Central memory CD8-positive, alpha-beta T cell (primary cell): ENCODE data around the gene PEX10.
A peak's percentile ranks its signal among the peaks of the same experiment; 100 is the strongest.
"Not testable (repeated sequence)": the region's sequence is repeated elsewhere in the genome, so short reads cannot be mapped to it uniquely, and the experiment has no call there.

Experiments
- ATAC-seq: fragments of 150-1000 bp; cut with Tn5 transposase; replicated peaks from 2 replicates; pipeline ENCODE4 v1.10.0; 2022; ENCODE audit warnings: mild to moderate bottlenecking, moderate FRiP score, moderate number of reproducible peaks; ENCODE audit not compliant: poor library complexity, severe bottlenecking; ENCODE audit errors: extremely low read depth
- DNase-seq, 2 donors: peaks; one replicate each; pipeline ENCODE4 v3.0.0; 2021; ENCODE audit warnings: low spot score in 2 of 2
- H3K27ac Mint-ChIP-seq: one replicate; pipeline ENCODE4 v1.8.0; 2022; ENCODE audit warnings: low read depth, mild to moderate bottlenecking, moderate library complexity, mixed read lengths
- H3K27me3 Mint-ChIP-seq: one replicate; pipeline ENCODE4 v1.8.0; 2022; ENCODE audit warnings: mixed read lengths
- H3K36me3 Mint-ChIP-seq: one replicate; pipeline ENCODE4 v1.8.0; 2022; ENCODE audit warnings: mild to moderate bottlenecking, moderate library complexity, mixed read lengths; ENCODE audit not compliant: insufficient read depth
- H3K4me1 Mint-ChIP-seq: one replicate; pipeline ENCODE4 v1.8.0; 2022; ENCODE audit warnings: mixed read lengths
- H3K4me3 Mint-ChIP-seq: one replicate; pipeline ENCODE4 v1.8.0; 2022; ENCODE audit warnings: mild to moderate bottlenecking, moderate library complexity, mixed read lengths
- H3K9me3 Mint-ChIP-seq: one replicate; pipeline ENCODE4 v1.8.0; 2022; ENCODE audit warnings: mixed read lengths

PEX10 gene

DNA sequence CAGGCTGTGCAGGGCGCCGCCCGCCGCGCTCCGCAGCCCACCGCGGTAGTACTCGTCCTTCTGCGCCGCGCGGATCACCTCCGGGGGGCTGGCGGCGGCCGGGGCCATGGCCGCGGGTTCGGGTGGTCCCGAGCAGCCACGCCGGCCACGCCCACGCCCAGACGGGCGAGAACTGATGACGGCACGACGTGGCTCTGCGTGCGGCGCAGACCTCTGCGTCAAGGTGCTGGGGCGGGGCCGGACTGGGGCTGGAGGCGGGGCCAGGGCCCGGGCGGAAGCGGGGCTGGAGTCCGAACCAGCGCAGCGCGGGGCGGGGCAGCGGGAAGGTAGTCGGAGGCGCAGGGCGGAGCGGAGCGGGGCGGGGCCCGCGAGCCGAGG lies at the start of gene PEX10:
Gene PEX10, minus strand, starts transcription at position 170 of the 378 bp plus-strand sequence. Its CDS starts 62 bp downstream, at position 108.
- Mint-ChIP-seq H3K4me1 (peaks cover 32% of the 10 kb centered on the region), H3K27ac (peak within 1 kb of the TSS; percentile 29), H3K9me3 (no peaks in the 10 kb centered on the region), H3K36me3 (peaks cover 12% of the 10 kb centered on the region), H3K27me3 (no peaks in the 10 kb centered on the region), H3K4me3 (peak within 1 kb of the TSS; percentile 80)
- peak; percentile 86 for ATAC-seq
- DNase-seq = peak; percentile 98

DNA sequence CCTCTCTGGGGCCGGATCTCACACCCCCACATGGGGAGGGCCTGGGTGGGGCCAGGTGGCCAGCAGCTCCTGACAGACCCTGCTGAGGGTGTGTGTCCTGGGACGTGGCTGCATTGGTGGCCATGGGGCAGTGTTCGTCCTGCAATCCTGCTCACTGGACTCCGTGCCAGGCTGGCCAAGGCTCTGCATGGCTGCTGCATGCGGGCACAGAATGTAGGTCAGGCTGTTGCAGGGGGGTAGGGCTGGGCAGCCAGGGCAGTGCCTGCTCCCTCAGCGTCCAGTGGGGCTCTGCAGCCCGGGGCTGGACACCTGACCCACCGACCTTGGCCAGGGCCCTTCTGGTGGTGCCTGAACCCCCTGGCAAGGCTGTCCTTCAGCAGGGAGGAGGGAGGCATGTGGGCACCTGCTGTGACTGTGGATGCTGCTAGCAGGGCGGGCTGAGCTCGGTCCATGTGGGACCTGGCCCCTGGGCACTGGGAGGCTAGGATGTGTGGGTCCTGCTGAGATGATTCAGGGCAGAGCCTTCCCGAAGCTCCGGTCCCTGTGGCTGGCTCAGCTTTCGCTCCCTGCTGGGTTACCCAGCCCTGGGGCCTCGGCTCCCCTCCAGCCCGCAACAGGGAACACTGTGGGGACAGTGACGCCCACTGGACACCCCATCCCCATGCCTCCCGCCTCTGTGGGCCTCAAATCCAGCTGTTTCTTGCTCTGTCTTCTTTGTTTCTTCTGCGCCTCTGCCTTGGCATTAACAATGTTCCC lies 48.8 kb upstream of the PEX10 start:
- Mint-ChIP-seq H3K4me3 (no peak overlapping the region), H3K27ac (no peak overlapping the region), H3K9me3 (no peaks in the 10 kb centered on the region), H3K27me3 (no peaks in the 10 kb centered on the region), H3K4me1 (no peaks in the 10 kb centered on the region), H3K36me3 (no peaks in the 10 kb centered on the region)
- ATAC-seq (no peak), DNase-seq (no peak)

DNA sequence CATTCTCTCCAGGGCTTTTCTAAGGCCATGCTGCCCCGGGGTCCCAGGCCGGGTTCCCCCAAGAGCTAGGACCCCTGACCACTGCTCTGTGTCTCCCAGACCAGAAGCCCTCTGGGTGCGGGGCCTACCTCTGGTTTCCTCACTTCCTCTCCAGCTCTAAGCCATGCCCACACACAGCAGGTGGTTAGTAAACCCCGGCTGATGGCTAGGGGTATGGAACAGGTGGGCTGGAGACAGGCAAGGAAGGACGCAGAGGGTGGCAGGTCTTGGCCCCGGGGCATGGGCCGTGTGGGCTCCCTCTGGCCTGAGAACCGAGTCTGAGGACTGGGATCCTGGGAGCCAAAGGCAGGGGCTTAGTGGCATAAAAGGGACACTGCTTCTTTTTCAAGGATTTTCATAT lies 47.8 kb upstream of the PEX10 start:
- ATAC-seq (no peak), DNase-seq (no peak)
- Mint-ChIP-seq H3K27ac (no peak overlapping the region), H3K27me3 (no peaks in the 10 kb centered on the region), H3K4me3 (no peak overlapping the region), H3K9me3 (no peaks in the 10 kb centered on the region), H3K4me1 (no peaks in the 10 kb centered on the region), H3K36me3 (no peaks in the 10 kb centered on the region)

DNA sequence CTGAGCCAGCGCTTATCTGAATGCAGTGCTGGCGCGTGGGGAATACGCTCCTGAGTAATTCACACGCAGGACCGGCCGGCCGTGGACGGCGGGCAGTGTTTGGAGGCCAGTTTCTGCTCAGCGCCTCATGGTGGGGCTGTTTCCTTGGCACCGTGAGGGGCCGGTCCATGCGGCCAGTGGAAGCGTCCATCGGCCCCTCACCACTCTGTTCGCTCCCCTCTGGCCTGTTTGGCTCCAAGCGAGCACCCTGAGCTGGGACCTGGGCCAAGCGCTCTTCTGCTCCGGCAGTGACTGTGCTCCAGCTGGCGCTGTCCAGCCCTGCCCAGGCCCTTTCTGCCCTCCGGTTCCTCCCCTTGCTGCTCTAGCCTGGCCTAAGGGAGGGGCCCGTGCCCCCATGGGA lies 47.4 kb upstream of the PEX10 start:
- Mint-ChIP-seq H3K36me3 (no peaks in the 10 kb centered on the region), H3K9me3 (no peaks in the 10 kb centered on the region), H3K27ac (no peak overlapping the region), H3K4me1 (no peaks in the 10 kb centered on the region), H3K27me3 (no peaks in the 10 kb centered on the region), H3K4me3 (no peak overlapping the region)
- DNase-seq (no peak), ATAC-seq (no peak)

DNA sequence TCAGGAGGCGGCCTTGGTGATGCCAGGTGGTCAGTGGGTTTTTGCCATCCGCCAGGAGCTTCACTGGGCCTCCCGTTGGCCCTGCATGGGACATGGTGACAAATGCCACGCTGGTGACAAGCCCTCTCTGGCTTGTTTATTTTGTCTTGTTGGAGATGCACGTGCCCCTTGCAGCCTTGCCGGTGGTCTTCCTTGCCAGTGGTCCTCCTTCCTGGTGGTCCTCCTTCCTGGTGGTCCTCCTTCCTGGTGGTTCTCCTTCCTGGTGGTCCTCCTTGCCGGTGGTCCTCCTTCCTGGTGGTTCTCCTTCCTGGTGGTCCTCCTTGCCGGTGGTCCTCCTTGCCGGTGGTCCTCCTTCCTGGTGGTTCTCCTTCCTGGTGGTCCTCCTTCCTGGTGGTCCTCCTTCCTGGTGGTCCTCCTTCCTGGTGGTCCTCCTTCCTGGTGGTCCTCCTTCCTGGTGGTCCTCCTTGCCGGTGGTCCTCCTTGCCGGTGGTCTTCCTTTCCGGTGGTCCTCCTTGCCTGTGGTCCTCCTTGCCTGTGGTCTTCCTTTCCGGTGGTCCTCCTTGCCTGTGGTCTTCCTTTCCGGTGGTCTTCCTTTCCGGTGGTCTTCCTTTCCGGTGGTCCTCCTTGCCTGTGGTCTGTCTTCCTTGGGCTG lies 46.9 kb upstream of the PEX10 start:
- DNase-seq, H3K9me3 Mint-ChIP-seq, H3K4me3 Mint-ChIP-seq, H3K36me3 Mint-ChIP-seq, H3K27me3 Mint-ChIP-seq, H3K4me1 Mint-ChIP-seq, ATAC-seq, H3K27ac Mint-ChIP-seq: not testable (repeated sequence)

DNA sequence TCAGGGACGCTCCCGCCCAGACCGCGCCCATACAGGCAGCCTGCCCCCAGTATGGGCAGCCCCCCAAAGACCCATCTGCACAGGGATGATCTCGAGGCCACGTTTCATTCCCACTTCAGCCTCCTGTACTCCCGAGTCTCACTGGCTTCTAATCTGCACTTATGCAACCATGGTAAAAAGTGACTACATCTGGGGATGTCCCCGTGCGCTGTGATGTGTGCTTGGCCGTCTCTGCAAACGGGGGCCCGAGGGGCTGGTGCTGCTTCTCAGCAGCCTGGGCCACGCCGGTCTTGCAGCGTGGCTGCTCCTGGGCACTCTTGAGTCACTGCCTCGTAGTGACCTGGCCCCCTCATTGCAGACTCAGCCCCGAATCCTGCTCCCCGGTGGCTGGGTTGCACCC lies 46.3 kb upstream of the PEX10 start:
- Mint-ChIP-seq H3K4me1 (no peaks in the 10 kb centered on the region), H3K27me3 (no peaks in the 10 kb centered on the region), H3K27ac (no peak overlapping the region), H3K4me3 (no peak overlapping the region), H3K36me3 (no peaks in the 10 kb centered on the region), H3K9me3 (no peaks in the 10 kb centered on the region)
- DNase-seq = no peak
- ATAC-seq = no peak

DNA sequence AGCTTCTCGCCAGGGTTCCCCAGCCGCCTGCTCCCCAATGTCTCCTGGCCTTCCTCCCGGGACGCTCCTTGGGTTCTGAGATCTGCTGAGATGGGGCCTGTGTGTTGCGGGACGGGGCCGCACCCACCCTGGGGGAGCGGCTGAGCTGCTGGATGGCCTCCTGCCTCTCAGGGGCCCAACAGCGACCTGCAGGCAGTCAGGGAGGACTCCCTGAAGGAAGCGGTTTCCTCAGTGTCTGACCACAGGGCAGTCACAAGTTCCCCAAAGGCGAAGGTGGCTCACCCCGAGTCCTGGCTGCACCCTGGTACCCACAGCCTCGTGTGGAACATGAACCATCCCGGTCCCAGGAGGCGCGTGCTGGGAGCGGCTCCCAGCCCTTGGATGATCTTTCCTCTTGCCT lies 45.1 kb upstream of the PEX10 start:
- no peak overlapping the region for H3K27ac Mint-ChIP-seq
- no peak overlapping the region for H3K4me3 Mint-ChIP-seq
- DNase-seq = no peak
- H3K4me1 Mint-ChIP-seq = no peaks in the 10 kb centered on the region
- no peak for ATAC-seq
- H3K9me3 Mint-ChIP-seq = no peaks in the 10 kb centered on the region
- H3K36me3 Mint-ChIP-seq = no peaks in the 10 kb centered on the region
- no peaks in the 10 kb centered on the region for H3K27me3 Mint-ChIP-seq

DNA sequence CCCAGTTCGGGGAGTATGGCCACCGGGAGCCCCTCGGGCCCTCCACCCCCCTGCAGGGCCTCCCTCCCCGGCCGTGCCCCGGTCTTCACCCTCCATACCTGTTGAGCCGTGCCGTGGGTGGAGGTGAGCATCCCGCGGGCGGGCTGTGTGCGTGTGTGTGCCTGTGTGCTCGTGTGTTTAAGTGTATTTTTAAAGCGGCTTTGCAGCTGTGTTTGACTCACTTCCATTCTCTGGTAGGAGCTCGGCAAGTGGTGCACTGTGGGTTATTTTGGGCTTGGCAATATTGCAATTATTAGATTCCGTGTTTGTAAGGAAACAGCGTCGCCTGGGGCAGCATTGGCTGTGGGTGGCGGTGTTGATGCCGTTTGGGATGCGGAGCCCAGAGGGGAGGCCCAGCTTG lies 43.4 kb upstream of the PEX10 start:
- Mint-ChIP-seq H3K4me3 (no peak overlapping the region), H3K27ac (no peak overlapping the region), H3K27me3 (no peaks in the 10 kb centered on the region), H3K4me1 (no peaks in the 10 kb centered on the region), H3K9me3 (no peaks in the 10 kb centered on the region), H3K36me3 (no peaks in the 10 kb centered on the region)
- DNase-seq (no peak), ATAC-seq (no peak)

DNA sequence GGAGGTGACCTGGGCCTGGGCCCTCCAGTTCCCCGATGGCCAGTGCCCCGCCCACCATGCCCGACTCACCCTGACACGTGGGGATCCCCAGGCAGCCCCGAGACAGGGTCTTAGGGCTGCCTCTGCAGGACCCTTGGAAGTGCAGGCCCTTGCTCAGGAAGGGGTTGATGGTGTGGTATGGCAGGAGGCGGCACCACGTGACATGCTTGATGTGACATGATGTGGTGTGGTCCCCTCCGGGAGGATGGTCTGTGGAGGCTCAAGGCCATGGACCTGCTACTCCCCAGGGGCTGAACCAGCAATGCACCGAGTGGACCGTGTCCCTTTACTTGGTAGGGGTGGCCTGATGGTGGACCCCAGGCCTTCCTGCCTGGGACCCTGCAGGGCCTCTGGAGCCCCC lies 41.9 kb upstream of the PEX10 start:
- Mint-ChIP-seq H3K36me3 (no peaks in the 10 kb centered on the region), H3K4me1 (no peaks in the 10 kb centered on the region), H3K27me3 (no peaks in the 10 kb centered on the region), H3K9me3 (no peaks in the 10 kb centered on the region), H3K27ac (no peak overlapping the region), H3K4me3 (no peak overlapping the region)
- no peak for ATAC-seq
- no peak for DNase-seq

DNA sequence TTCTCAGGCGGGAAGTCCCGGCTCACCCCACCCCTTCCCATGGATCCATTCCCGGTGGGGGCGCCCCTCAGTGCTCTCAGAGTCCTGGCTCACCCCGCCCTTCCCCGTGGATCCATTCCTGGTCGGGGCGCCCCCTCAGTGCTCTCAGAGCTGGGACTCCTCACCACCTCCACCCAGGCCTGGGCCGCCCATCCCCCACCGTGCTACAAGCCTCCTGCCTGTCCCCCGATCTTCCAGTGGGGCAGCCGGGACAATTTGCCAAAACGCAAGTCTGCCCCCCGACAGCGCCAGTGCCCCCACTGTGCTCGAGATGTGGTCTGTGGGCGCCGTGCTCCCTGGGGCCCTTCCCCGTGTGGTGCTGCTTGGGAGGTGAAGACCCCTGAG lies 40.6 kb upstream of the PEX10 start:
- Mint-ChIP-seq H3K36me3 (no peaks in the 10 kb centered on the region), H3K4me1 (no peaks in the 10 kb centered on the region), H3K27me3 (no peaks in the 10 kb centered on the region), H3K9me3 (no peaks in the 10 kb centered on the region), H3K4me3 (no peak overlapping the region), H3K27ac (no peak overlapping the region)
- DNase-seq (no peak), ATAC-seq (no peak)

DNA sequence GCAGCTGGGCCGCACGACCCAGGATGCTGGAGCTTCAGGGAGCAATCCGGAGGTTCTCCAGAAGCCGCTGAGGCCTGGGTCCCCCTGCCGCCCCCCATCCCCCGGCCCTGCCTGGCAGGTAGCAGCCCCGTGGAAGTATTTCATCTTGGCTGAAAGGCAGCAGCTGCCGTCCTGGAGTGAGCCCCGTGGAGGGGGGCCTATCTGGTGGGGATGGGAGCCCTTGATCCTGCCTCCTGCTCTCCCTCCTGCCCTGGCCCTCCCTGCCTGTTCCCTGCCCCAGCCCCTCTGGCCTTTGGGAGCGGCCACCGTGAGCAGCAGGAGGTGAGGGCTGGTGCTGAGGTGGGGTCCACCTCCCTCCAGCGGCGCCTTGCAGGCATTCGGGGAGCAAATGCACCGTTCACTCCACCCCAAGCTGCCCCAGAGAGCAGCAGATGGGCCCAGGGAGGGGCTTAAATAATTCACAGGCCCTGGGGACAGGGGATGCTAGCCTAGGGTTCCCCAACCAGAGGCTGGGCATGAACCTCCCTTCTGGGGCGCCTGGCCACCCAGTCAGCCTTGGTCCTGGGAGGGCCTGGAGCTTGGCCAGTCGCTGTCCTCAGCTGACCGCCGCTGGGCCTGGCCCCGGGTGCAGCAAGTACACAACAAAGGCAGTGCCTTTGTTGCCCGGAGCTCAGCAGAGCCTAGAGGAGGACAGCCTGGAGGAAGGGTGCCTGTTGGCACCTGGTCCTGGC lies 40.0 kb upstream of the PEX10 start:
- ATAC-seq (no peak), DNase-seq (no peak)
- no peaks in the 10 kb centered on the region for H3K4me1 Mint-ChIP-seq
- no peaks in the 10 kb centered on the region for H3K9me3 Mint-ChIP-seq
- H3K36me3 Mint-ChIP-seq = no peaks in the 10 kb centered on the region
- H3K27ac Mint-ChIP-seq = no peak overlapping the region
- H3K27me3 Mint-ChIP-seq = no peaks in the 10 kb centered on the region
- no peak overlapping the region for H3K4me3 Mint-ChIP-seq

DNA sequence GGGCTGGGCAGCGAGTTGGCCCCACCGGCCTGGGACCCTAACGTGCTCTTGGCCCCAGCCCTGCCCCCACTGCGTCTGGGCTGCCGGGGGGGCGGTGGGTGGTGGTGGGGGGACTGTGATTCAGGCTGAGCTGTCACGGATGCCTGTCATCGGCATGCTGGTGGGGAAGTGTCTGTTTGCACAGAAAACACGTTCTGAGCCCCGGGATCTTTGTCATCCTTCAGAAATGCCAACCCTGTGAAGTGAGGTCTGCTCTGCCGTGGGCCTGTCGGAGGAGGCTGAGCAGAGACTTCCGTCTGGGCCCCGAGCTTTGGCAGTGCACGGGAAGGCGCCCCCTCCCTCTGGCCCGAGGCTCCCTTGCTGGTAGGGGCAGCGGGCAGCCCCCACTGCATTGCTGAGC lies 39.4 kb upstream of the PEX10 start:
- Mint-ChIP-seq H3K36me3 (no peaks in the 10 kb centered on the region), H3K27me3 (no peaks in the 10 kb centered on the region), H3K4me1 (no peaks in the 10 kb centered on the region), H3K9me3 (no peaks in the 10 kb centered on the region), H3K27ac (no peak overlapping the region), H3K4me3 (no peak overlapping the region)
- ATAC-seq (no peak), DNase-seq (no peak)
